Left ventricle myocardium inferior (tissue), 1 donor: ENCODE data around the gene MXD3. TPM values are rescaled to one million over a fixed set of nuclear protein-coding genes. Genes with fewer than 3 reads are reported as not detected.

ENCODE experiments used
- DNase-seq: peaks from one replicate; pipeline ENCODE4 v3.0.0-alpha.2; 2020
- H3K27ac ChIP-seq: fragments of 200-600 bp; replicated peaks from 2 replicates; pipeline ENCODE4 v1.8.0; 2021
- H3K27me3 ChIP-seq: fragments of 200-600 bp; 2 replicates; pipeline ENCODE4 v1.8.0; 2021; ENCODE audit warnings: low read depth
- H3K36me3 ChIP-seq: fragments of 200-600 bp; 2 replicates; pipeline ENCODE4 v1.8.0; 2021
- H3K4me1 ChIP-seq: fragments of 200-600 bp; 2 replicates; pipeline ENCODE4 v1.8.0; 2021
- H3K4me3 ChIP-seq: fragments of 200-600 bp; 2 replicates; pipeline ENCODE4 v1.8.0; 2021; ENCODE audit warnings: mild to moderate bottlenecking, moderate library complexity
- H3K9me3 ChIP-seq: fragments of 200-600 bp; replicated peaks from 2 replicates; pipeline ENCODE4 v1.8.0; 2021
- intact Hi-C: fragments of 100-400 bp; cut with micrococcal nuclease; formaldehyde crosslinking; loops from one replicate; pipeline ENCODE4 v1.11.0; 2022
- total RNA-seq: library from RNA; stranded (reverse); fragmentation: NEBNext Ultra II Directional; extraction: Animal tissue kit (Norgen Biotek cat#: 25700); gene quantifications from one replicate; pipeline ENCODE4 v1.2.1, GENCODE V29; 2021
- TF ChIP-seq, protein P1 (sequence below): fragments of 200-600 bp; IDR thresholded peaks from 2 replicates; pipeline ENCODE4 v1.8.0; 2021; ENCODE audit warnings: antibody characterized with exemption, mild to moderate bottlenecking, borderline replicate concordance
- donor health status: DM: no; HTN: yes; CAD: no; lungs with severe emphysema.

Gene MXD3
- total RNA-seq, 1 donor from 2014 or later = 2.3 TPM

DNA sequence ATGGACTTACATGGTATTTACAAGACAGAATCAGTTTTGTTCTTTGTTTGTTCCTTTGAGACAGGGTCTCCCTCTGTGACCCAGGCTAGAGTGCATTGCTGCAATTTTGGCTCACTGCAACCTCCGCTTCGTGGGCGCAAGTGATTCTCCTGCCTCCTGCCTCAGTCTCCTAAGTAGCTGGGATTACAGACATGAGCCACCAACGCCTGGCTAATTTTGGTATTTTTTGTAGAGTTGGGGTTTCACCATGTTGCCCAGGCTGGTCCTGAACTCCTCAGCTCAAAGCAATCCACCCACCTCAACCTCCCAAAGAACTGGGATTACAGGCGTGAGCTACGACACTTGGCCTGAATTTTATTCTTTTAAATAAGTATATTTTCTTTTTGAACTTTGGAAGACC is 35.8 kb downstream of the MXD3 start:
- intact Hi-C loops = loop anchor here (10.0 kb wide), 1 partner anchor 161 kb away; no protein-coding TSS in a partner anchor
- peaks cover 76% of the 10 kb centered on the region for H3K36me3 ChIP-seq
- H3K4me3 ChIP-seq = no peak overlapping the region
- H3K27me3 ChIP-seq = no peaks in the 10 kb centered on the region
- H3K27ac ChIP-seq = no peak overlapping the region
- no peaks in the 10 kb centered on the region for H3K4me1 ChIP-seq
- no peak for DNase-seq
- TF ChIP-seq, protein P1, sequence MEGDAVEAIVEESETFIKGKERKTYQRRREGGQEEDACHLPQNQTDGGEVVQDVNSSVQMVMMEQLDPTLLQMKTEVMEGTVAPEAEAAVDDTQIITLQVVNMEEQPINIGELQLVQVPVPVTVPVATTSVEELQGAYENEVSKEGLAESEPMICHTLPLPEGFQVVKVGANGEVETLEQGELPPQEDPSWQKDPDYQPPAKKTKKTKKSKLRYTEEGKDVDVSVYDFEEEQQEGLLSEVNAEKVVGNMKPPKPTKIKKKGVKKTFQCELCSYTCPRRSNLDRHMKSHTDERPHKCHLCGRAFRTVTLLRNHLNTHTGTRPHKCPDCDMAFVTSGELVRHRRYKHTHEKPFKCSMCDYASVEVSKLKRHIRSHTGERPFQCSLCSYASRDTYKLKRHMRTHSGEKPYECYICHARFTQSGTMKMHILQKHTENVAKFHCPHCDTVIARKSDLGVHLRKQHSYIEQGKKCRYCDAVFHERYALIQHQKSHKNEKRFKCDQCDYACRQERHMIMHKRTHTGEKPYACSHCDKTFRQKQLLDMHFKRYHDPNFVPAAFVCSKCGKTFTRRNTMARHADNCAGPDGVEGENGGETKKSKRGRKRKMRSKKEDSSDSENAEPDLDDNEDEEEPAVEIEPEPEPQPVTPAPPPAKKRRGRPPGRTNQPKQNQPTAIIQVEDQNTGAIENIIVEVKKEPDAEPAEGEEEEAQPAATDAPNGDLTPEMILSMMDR = no peak
- no peaks in the 10 kb centered on the region for H3K9me3 ChIP-seq

DNA sequence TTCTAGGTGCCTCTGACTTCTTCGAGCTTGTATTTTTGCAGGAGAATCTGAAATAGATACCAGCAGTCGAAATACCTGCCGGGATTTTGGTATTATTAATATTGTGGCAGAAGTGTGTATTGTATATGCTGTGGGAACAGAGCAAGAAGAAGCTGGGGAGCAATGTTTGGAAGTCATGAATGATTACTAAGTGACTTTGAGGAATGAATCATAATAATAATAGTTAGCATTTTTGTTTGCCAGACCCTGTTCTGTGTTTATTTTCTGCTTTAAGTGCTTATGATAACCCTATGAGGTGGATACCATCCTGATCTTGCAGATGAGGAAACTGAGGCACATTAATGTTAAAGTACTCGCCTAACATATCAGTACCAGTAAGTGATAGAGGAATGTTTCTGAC is 40.6 kb downstream of the MXD3 start:
- DNase-seq = no peak
- H3K9me3 ChIP-seq = no peaks in the 10 kb centered on the region
- no peaks in the 10 kb centered on the region for H3K27me3 ChIP-seq
- intact Hi-C loops = loop anchor here (10.0 kb wide), 1 partner anchor 156 kb away; no protein-coding TSS in a partner anchor
- TF ChIP-seq, protein P1 = no peak
- peaks cover 84% of the 10 kb centered on the region for H3K36me3 ChIP-seq
- no peaks in the 10 kb centered on the region for H3K4me1 ChIP-seq
- no peak overlapping the region for H3K27ac ChIP-seq
- H3K4me3 ChIP-seq = no peak overlapping the region

DNA sequence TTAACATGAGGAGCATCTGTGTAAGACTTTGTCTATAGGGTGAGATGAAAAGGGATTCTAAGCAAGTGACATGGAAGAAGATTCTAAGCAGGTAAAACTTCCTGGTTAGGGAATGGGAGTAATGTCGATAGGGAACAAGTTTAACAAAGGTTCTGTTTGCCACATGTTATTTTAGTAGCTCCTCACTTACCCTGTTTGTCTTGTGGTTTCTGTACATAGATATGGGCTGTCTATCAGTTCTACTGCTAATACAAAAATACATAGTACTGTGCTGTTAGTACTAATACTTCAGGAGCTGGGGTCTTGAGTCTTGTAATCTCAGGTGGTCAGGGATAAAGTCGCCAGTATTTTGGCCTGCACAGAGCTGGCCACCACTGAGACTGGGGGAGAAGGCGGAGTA is 41.0 kb downstream of the MXD3 start:
- Histone ChIP-seq H3K36me3 (peaks cover 84% of the 10 kb centered on the region), H3K4me3 (no peak overlapping the region), H3K27me3 (no peaks in the 10 kb centered on the region), H3K9me3 (no peaks in the 10 kb centered on the region), H3K27ac (no peak overlapping the region), H3K4me1 (no peaks in the 10 kb centered on the region)
- intact Hi-C loops = loop anchor here (10.0 kb wide), 1 partner anchor 156 kb away; no protein-coding TSS in a partner anchor
- no peak for DNase-seq
- TF ChIP-seq, protein P1 = no peak

DNA sequence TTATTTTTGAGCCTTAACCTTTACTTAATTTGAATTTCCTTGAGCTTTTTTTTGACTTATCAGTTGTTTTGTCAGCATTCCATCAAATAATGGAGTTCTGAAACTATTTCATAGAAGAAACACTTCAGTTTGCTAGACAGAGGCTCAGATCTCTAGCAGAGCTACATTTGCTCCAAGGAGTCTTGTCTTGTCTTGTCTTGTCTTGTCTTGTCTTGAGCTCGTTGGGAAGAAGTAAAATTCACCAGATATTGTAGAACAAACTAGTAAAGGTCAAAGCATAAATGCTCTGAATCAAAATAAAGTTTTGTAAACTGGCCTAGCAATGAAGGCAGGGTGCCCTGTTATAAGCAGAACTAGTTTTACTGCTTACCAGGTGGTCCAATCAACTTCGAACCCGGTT is 41.7 kb downstream of the MXD3 start:
- no peak for DNase-seq
- no peaks in the 10 kb centered on the region for H3K9me3 ChIP-seq
- no peak overlapping the region for H3K27ac ChIP-seq
- intact Hi-C loops = loop anchor here (10.0 kb wide), 1 partner anchor 155 kb away; no protein-coding TSS in a partner anchor
- no peaks in the 10 kb centered on the region for H3K4me1 ChIP-seq
- H3K27me3 ChIP-seq = no peaks in the 10 kb centered on the region
- TF ChIP-seq, protein P1 = no peak
- no peak overlapping the region for H3K4me3 ChIP-seq
- peaks cover 84% of the 10 kb centered on the region for H3K36me3 ChIP-seq

DNA sequence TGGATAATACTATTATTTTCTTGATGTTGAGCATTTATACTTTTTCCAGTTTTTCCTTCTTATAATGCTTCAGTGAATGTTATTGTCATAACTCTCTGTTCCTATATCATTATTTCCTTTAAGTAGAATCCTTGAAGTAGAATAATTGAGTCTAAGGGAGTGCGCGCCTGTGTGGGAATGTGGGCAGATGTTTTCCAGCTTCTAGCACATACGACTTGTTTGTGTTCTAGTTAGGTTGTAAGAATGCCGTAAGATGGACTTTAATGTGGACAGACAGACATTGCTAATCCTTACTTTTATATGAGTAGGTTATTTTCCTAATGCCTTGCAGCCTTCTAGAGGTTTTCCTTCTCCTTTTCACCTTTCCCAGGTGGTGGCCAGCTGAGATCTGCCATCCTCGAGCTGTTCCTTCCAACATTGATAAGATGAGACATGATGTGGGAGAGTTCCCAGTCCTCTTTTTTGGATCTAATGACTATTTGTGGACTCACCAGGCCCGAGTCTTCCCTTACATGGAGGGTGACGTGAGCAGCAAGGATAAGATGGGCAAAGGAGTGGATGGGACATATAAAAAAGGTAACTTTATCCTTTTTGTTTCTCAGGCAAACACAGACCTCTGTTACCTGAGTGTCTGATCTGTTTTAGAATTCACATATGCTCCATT is 42.3 kb downstream of the MXD3 start:
- TF ChIP-seq, protein P1 = no peak
- intact Hi-C loops = no loop called here
- Histone ChIP-seq H3K27ac (no peak overlapping the region), H3K27me3 (no peaks in the 10 kb centered on the region), H3K9me3 (no peaks in the 10 kb centered on the region), H3K4me3 (no peak overlapping the region), H3K36me3 (peaks cover 83% of the 10 kb centered on the region), H3K4me1 (no peaks in the 10 kb centered on the region)
- DNase-seq = no peak
